ENCODE results near the gene NHS. TPM values are rescaled to one million over a fixed set of nuclear protein-coding genes. Genes with fewer than 3 reads are reported as not detected.

The NHS gene
- total RNA-seq, 2 donors from 2014 or later = 6.0 to 7.3 TPM

GRCh38 chrX:17403972-17404371 lies 29.0 kb downstream of the NHS start:
- no peak overlapping the region for H3K4me3 Mint-ChIP-seq
- no peak for DNase-seq
- WGBS, 2 experiments (ENCODE audit: insufficient coverage in 1 of 2, insufficient read length in 1 of 2) = 95% methylated on average over 3 of the region's 3 CpGs; no CpG with 5 or more reads in 1 of the 2 experiments
- H3K36me3 Mint-ChIP-seq (ENCODE audit: low read depth) = no peaks in the 10 kb centered on the region
- no peaks in the 10 kb centered on the region for H3K36me3 ChIP-seq (ENCODE audit: control insufficient read depth, insufficient read depth, low read length)
- H3K9ac ChIP-seq (ENCODE audit: extremely low read depth, low read length, poor library complexity, severe bottlenecking) = no peak overlapping the region
- no peak overlapping the region for H3K27ac ChIP-seq (ENCODE audit: low read depth, low read length)
- H3K9me3 Mint-ChIP-seq = peaks cover 2% of the 10 kb centered on the region
- H3K27me3 ChIP-seq (ENCODE audit: control insufficient read depth, insufficient read depth, low read length, poor library complexity, severe bottlenecking) = no peaks in the 10 kb centered on the region
- H3K4me1 ChIP-seq (ENCODE audit: control insufficient read depth, insufficient read depth, low read length) = no peaks in the 10 kb centered on the region
- no peak overlapping the region for H3K27ac Mint-ChIP-seq
- no peak overlapping the region for H3K4me3 ChIP-seq (ENCODE audit: low read length)
- peaks cover 6% of the 10 kb centered on the region for H3K4me1 Mint-ChIP-seq
- no peaks in the 10 kb centered on the region for H3K9me3 ChIP-seq (ENCODE audit: control insufficient read depth, low read length)
- no peak for TF ChIP-seq CTCF (conservative IDR thresholded peaks at IDR 0.05)
- H3K27me3 Mint-ChIP-seq (ENCODE audit: insufficient read depth) = no peaks in the 10 kb centered on the region

- no peak overlapping the region for H3K27ac ChIP-seq (ENCODE audit: low read depth, low read length)
- no peaks in the 10 kb centered on the region for H3K27me3 ChIP-seq (ENCODE audit: control insufficient read depth, insufficient read depth, low read length, poor library complexity, severe bottlenecking)
- no peak overlapping the region for H3K4me3 Mint-ChIP-seq
- DNase-seq = no peak
- H3K9me3 ChIP-seq (ENCODE audit: control insufficient read depth, low read length) = no peaks in the 10 kb centered on the region
- H3K4me3 ChIP-seq (ENCODE audit: low read length) = no peak overlapping the region
- no peaks in the 10 kb centered on the region for H3K27me3 Mint-ChIP-seq (ENCODE audit: insufficient read depth)
- no peak for TF ChIP-seq CTCF (conservative IDR thresholded peaks at IDR 0.05)
- H3K36me3 Mint-ChIP-seq (ENCODE audit: low read depth) = no peaks in the 10 kb centered on the region
- WGBS, 2 experiments (ENCODE audit: insufficient coverage in 1 of 2, insufficient read length in 1 of 2) = 98 to 100% methylated on average over 1 to 5 of the region's 5 CpGs
- no peaks in the 10 kb centered on the region for H3K36me3 ChIP-seq (ENCODE audit: control insufficient read depth, insufficient read depth, low read length)
- no peak overlapping the region for H3K9ac ChIP-seq (ENCODE audit: extremely low read depth, low read length, poor library complexity, severe bottlenecking)
- peaks cover 19% of the 10 kb centered on the region for H3K4me1 Mint-ChIP-seq
- H3K4me1 ChIP-seq (ENCODE audit: control insufficient read depth, insufficient read depth, low read length) = no peaks in the 10 kb centered on the region
- H3K27ac Mint-ChIP-seq = no peak overlapping the region
- H3K9me3 Mint-ChIP-seq = peaks cover 2% of the 10 kb centered on the region
Measured at GRCh38 chrX:17405225-17405969, 30.4 kb downstream of the NHS start.

- Histone ChIP-seq H3K4me3 (ENCODE audit: low read length) (no peak overlapping the region), H3K27ac (ENCODE audit: low read depth, low read length) (no peak overlapping the region), H3K9me3 (ENCODE audit: control insufficient read depth, low read length) (no peaks in the 10 kb centered on the region), H3K4me1 (ENCODE audit: control insufficient read depth, insufficient read depth, low read length) (no peaks in the 10 kb centered on the region), H3K36me3 (ENCODE audit: control insufficient read depth, insufficient read depth, low read length) (no peaks in the 10 kb centered on the region), H3K27me3 (ENCODE audit: control insufficient read depth, insufficient read depth, low read length, poor library complexity, severe bottlenecking) (no peaks in the 10 kb centered on the region), H3K9ac (ENCODE audit: extremely low read depth, low read length, poor library complexity, severe bottlenecking) (no peak overlapping the region)
- no peak for DNase-seq
- no CpG with 5 or more reads among the region's 3 CpGs for WGBS, 2 experiments (ENCODE audit: insufficient coverage in 1 of 2, insufficient read length in 1 of 2)
- H3K27me3 Mint-ChIP-seq (ENCODE audit: insufficient read depth) = no peaks in the 10 kb centered on the region
- no peak overlapping the region for H3K27ac Mint-ChIP-seq
- no peak for TF ChIP-seq CTCF (conservative IDR thresholded peaks at IDR 0.05)
- H3K9me3 Mint-ChIP-seq = peaks cover 2% of the 10 kb centered on the region
- H3K4me3 Mint-ChIP-seq = no peak overlapping the region
- H3K4me1 Mint-ChIP-seq = peaks cover 42% of the 10 kb centered on the region
- no peaks in the 10 kb centered on the region for H3K36me3 Mint-ChIP-seq (ENCODE audit: low read depth)
Measured at GRCh38 chrX:17409566-17410290, 34.7 kb downstream of the NHS start.
